ENCODE results near the gene RESP18.

The RESP18 gene

DNA sequence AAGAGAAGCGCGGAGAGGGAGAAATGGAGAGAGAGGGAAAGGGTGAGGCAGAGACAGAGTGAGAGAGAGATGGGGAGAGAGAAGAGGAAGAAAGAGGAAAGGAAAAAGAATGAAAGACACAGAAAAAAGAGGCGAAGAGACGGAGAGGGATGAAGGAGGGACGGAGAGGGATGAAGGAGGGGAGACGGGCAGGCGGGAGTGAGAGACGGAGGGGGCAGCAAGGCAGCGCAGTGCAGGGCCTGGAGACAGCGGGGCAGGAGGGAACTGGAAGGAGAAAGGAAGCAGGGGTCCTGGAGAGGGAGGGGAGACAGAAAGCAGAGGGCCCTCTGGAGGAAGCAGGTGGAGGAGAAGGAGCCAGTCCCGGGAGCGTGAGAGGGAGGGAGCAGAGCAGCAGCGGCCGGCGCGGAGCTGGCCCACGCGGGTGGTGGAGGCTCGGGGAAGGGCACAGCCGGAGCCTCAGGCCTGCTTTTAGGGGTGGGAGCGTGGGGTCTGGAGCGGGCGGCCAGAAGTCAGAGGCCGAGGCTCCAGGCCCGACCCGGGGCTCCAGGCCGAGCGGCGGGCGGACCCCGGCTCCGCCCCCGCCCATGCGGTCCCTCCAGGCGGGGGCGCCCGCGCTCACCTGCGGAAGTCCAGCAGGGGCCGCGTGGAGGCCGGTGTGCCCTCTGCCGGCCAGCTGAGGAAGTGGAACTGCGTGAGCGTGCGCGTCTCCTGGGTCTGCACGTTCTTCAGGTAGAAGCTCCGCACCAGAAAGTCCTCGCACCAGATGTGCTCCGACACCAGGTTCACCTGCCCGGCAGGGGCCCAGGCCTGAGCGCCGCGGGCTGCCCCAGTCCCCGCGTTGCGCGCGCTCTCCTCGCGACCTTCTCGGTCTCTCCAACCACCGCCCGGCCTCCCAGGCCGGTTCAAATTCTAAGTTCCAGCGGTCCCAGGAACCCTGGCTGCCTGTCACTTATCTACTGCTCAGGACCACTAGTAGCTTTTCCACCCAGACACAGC lies 37.9 kb downstream of the RESP18 start:
- peak overlapping the region; percentile 42 for H2BK5ac ChIP-seq (ENCODE audit: low read depth, low read length, poor library complexity)
- peak overlapping the region; percentile 75 for H2AFZ ChIP-seq (ENCODE audit: insufficient read depth, low read length, poor library complexity)
- peak; percentile 91 to 96 for DNase-seq
- H3K79me2 ChIP-seq (ENCODE audit: control insufficient read depth, insufficient read depth, low read length, poor library complexity) = no peaks in the 10 kb centered on the region
- peak overlapping the region; percentile 61 for H2BK120ac ChIP-seq (ENCODE audit: insufficient read depth, low read length, poor library complexity)
- peak overlapping the region; percentile 88 for H4K8ac ChIP-seq (ENCODE audit: low read depth, low read length)
- no peak overlapping the region for H3K4ac ChIP-seq (ENCODE audit: low read depth, low read length)
- H3K23ac ChIP-seq (ENCODE audit: low read length) = no peak overlapping the region
- H3K9ac ChIP-seq (ENCODE audit: low read length) = peak overlapping the region; percentile 77
- peak overlapping the region; percentile 74 for H3K4me3 ChIP-seq (ENCODE audit: low read depth, low read length)
- no peaks in the 10 kb centered on the region for H3K27me3 ChIP-seq (ENCODE audit: insufficient read depth, low read length)
- H3K18ac ChIP-seq (ENCODE audit: low read length) = peak overlapping the region; percentile 18
- peaks cover 4% of the 10 kb centered on the region for H3K79me1 ChIP-seq (ENCODE audit: low read length)
- H3K36me3 ChIP-seq (ENCODE audit: control insufficient read depth in 1 of 2, insufficient read depth in 2 of 2, low read length in 2 of 2) = no peaks in the 10 kb centered on the region
- H4K91ac ChIP-seq (ENCODE audit: low read depth, low read length) = peak overlapping the region; percentile 47
- H4K12ac ChIP-seq (ENCODE audit: low read depth, low read length) = peak overlapping the region; percentile 83
- H3K27ac ChIP-seq (ENCODE audit: low read depth, low read length) = no peak overlapping the region
- WGBS (ENCODE audit: extremely low coverage, insufficient coverage, insufficient read length) = 100% methylated on average over 2 of the region's 67 CpGs
- H3K14ac ChIP-seq (ENCODE audit: low read length) = peak overlapping the region; percentile 62
- no peaks in the 10 kb centered on the region for H3K9me3 ChIP-seq (ENCODE audit: insufficient read depth, low read depth, low read length)
- peak overlapping the region; percentile 81 for H3K4me2 ChIP-seq (ENCODE audit: low read length)
- H3K4me1 ChIP-seq (ENCODE audit: control insufficient read depth in 1 of 2, insufficient read depth in 2 of 2, low read length in 2 of 2) = peaks cover 4% of the 10 kb centered on the region in 2 experiments
- no peak overlapping the region for H2BK12ac ChIP-seq (ENCODE audit: low read length)
- H2AK5ac ChIP-seq (ENCODE audit: low read length) = no peak overlapping the region

DNA sequence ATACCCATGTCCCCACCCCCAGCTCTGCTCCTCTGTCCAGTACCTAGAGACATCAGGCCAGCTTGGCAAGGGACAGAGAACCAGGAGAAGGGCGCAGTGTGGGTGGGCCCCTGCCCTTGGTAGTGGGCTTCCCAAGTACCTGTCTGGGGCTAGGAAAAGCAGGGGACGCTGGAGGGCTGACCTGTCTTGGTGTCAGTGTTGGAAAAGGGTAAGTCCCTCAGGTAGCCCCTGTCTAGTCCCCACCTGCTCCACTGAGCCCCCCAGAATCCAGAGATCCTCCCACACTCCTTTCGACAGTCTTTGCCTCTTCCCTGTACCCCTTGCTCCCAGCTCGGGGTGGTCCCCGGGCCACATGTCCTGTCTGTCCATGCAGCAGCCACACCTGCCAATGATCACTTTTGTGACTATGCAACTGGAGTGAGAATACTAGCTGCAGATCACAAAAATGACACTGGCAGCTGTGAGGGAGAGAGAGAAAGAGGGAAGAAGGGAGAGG lies 38.8 kb downstream of the RESP18 start:
- Histone ChIP-seq H3K14ac (ENCODE audit: low read length) (no peak overlapping the region), H3K18ac (ENCODE audit: low read length) (no peak overlapping the region), H3K9me3 (ENCODE audit: insufficient read depth, low read depth, low read length) (no peaks in the 10 kb centered on the region), H3K27me3 (ENCODE audit: insufficient read depth, low read length) (no peaks in the 10 kb centered on the region), H2BK5ac (ENCODE audit: low read depth, low read length, poor library complexity) (no peak overlapping the region), H3K36me3 (ENCODE audit: control insufficient read depth in 1 of 2, insufficient read depth in 2 of 2, low read length in 2 of 2) (no peaks in the 10 kb centered on the region), H4K91ac (ENCODE audit: low read depth, low read length) (no peak overlapping the region), H3K4me2 (ENCODE audit: low read length) (no peak overlapping the region), H3K79me2 (ENCODE audit: control insufficient read depth, insufficient read depth, low read length, poor library complexity) (no peaks in the 10 kb centered on the region), H3K4ac (ENCODE audit: low read depth, low read length) (no peak overlapping the region), H4K12ac (ENCODE audit: low read depth, low read length) (no peak overlapping the region), H2AK5ac (ENCODE audit: low read length) (no peak overlapping the region), H4K8ac (ENCODE audit: low read depth, low read length) (no peak overlapping the region), H3K27ac (ENCODE audit: low read depth, low read length) (no peak overlapping the region), H3K23ac (ENCODE audit: low read length) (no peak overlapping the region), H3K4me3 (ENCODE audit: low read depth, low read length) (no peak overlapping the region), H2BK120ac (ENCODE audit: insufficient read depth, low read length, poor library complexity) (no peak overlapping the region), H3K79me1 (ENCODE audit: low read length) (peaks cover 4% of the 10 kb centered on the region), H3K4me1 (ENCODE audit: control insufficient read depth in 1 of 2, insufficient read depth in 2 of 2, low read length in 2 of 2) (peaks cover 4% of the 10 kb centered on the region in 2 experiments), H3K9ac (ENCODE audit: low read length) (no peak overlapping the region), H2BK12ac (ENCODE audit: low read length) (no peak overlapping the region), H2AFZ (ENCODE audit: insufficient read depth, low read length, poor library complexity) (no peak overlapping the region)
- DNase-seq = no peak
- no CpG with 5 or more reads among the region's 5 CpGs for WGBS (ENCODE audit: extremely low coverage, insufficient coverage, insufficient read length)

DNA sequence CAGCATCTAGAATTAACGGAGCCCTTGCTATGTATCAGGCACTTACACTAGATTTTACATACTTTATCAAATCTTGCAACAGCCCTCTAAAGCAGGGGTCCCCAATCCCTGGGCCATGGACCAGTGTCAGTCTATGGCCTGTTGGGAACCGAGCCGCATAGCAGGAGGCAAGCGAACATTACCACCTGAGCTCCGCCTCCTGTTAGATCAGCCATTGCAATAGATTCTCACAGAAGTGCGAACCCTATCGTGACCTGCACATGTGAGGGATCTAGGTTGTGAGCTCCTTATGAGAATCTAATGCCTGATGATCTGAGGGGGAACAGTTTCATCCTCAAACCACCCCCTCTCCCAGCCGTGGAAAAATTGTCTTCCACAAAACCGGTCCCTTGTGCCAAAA lies 39.9 kb downstream of the RESP18 start:
- no peaks in the 10 kb centered on the region for H3K79me2 ChIP-seq (ENCODE audit: control insufficient read depth, insufficient read depth, low read length, poor library complexity)
- H4K12ac ChIP-seq (ENCODE audit: low read depth, low read length) = no peak overlapping the region
- peaks cover 7% of the 10 kb centered on the region for H3K79me1 ChIP-seq (ENCODE audit: low read length)
- no peak overlapping the region for H3K9ac ChIP-seq (ENCODE audit: low read length)
- no peaks in the 10 kb centered on the region for H3K36me3 ChIP-seq (ENCODE audit: control insufficient read depth in 1 of 2, insufficient read depth in 2 of 2, low read length in 2 of 2)
- no peak overlapping the region for H3K4me2 ChIP-seq (ENCODE audit: low read length)
- peaks cover 7 to 11% of the 10 kb centered on the region in 2 experiments for H3K4me1 ChIP-seq (ENCODE audit: control insufficient read depth in 1 of 2, insufficient read depth in 2 of 2, low read length in 2 of 2)
- no peak overlapping the region for H2AFZ ChIP-seq (ENCODE audit: insufficient read depth, low read length, poor library complexity)
- no peak overlapping the region for H3K4me3 ChIP-seq (ENCODE audit: low read depth, low read length)
- no CpG with 5 or more reads among the region's 9 CpGs for WGBS (ENCODE audit: extremely low coverage, insufficient coverage, insufficient read length)
- H3K14ac ChIP-seq (ENCODE audit: low read length) = no peak overlapping the region
- H3K27me3 ChIP-seq (ENCODE audit: insufficient read depth, low read length) = no peaks in the 10 kb centered on the region
- H2BK5ac ChIP-seq (ENCODE audit: low read depth, low read length, poor library complexity) = no peak overlapping the region
- no peak overlapping the region for H3K27ac ChIP-seq (ENCODE audit: low read depth, low read length)
- no peaks in the 10 kb centered on the region for H3K9me3 ChIP-seq (ENCODE audit: insufficient read depth, low read depth, low read length)
- no peak overlapping the region for H3K23ac ChIP-seq (ENCODE audit: low read length)
- H3K18ac ChIP-seq (ENCODE audit: low read length) = no peak overlapping the region
- H2BK120ac ChIP-seq (ENCODE audit: insufficient read depth, low read length, poor library complexity) = no peak overlapping the region
- no peak overlapping the region for H2BK12ac ChIP-seq (ENCODE audit: low read length)
- H2AK5ac ChIP-seq (ENCODE audit: low read length) = no peak overlapping the region
- no peak overlapping the region for H4K91ac ChIP-seq (ENCODE audit: low read depth, low read length)
- no peak overlapping the region for H3K4ac ChIP-seq (ENCODE audit: low read depth, low read length)
- H4K8ac ChIP-seq (ENCODE audit: low read depth, low read length) = no peak overlapping the region
- no peak for DNase-seq

DNA sequence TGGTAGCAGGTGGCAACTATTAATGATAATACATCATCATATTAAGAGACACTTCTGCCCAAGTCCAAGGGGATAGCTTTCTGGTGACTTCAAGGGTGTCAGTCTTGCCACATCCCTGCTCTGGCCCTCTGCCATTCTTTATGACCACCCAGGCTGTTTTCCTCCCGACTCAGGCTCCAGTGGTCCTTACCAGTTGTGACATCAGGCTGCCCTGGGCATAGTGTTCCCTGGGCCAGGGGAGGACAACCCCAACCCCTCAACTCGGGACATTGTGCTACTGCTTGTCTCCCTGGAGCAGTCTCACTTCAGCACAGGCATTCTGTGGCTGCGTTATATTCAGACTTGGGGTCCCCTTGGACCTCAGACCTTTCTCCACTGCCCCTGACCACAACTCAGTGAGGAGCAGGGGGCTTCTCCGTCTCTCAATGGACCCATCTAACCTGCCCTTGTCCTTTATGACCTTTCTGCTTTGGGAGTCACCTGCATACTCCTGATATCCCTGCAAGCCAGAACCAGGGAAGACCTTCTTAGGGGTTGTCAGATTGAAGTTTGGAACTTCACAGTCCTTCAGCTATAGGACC lies 40.5 kb downstream of the RESP18 start:
- WGBS (ENCODE audit: extremely low coverage, insufficient coverage, insufficient read length) = no CpG with 5 or more reads among the region's 4 CpGs
- Histone ChIP-seq H3K14ac (ENCODE audit: low read length) (no peak overlapping the region), H3K4me2 (ENCODE audit: low read length) (no peak overlapping the region), H3K9ac (ENCODE audit: low read length) (no peak overlapping the region), H4K12ac (ENCODE audit: low read depth, low read length) (no peak overlapping the region), H2AK5ac (ENCODE audit: low read length) (no peak overlapping the region), H3K4me1 (ENCODE audit: control insufficient read depth in 1 of 2, insufficient read depth in 2 of 2, low read length in 2 of 2) (peaks cover 11 to 14% of the 10 kb centered on the region in 2 experiments), H3K36me3 (ENCODE audit: control insufficient read depth in 1 of 2, insufficient read depth in 2 of 2, low read length in 2 of 2) (no peaks in the 10 kb centered on the region), H3K9me3 (ENCODE audit: insufficient read depth, low read depth, low read length) (no peaks in the 10 kb centered on the region), H3K4me3 (ENCODE audit: low read depth, low read length) (no peak overlapping the region), H2AFZ (ENCODE audit: insufficient read depth, low read length, poor library complexity) (no peak overlapping the region), H4K91ac (ENCODE audit: low read depth, low read length) (no peak overlapping the region), H3K23ac (ENCODE audit: low read length) (no peak overlapping the region), H2BK120ac (ENCODE audit: insufficient read depth, low read length, poor library complexity) (no peak overlapping the region), H4K8ac (ENCODE audit: low read depth, low read length) (no peak overlapping the region), H3K79me2 (ENCODE audit: control insufficient read depth, insufficient read depth, low read length, poor library complexity) (no peaks in the 10 kb centered on the region), H3K27me3 (ENCODE audit: insufficient read depth, low read length) (no peaks in the 10 kb centered on the region), H3K18ac (ENCODE audit: low read length) (no peak overlapping the region), H3K27ac (ENCODE audit: low read depth, low read length) (no peak overlapping the region), H2BK12ac (ENCODE audit: low read length) (no peak overlapping the region), H3K4ac (ENCODE audit: low read depth, low read length) (no peak overlapping the region), H2BK5ac (ENCODE audit: low read depth, low read length, poor library complexity) (no peak overlapping the region), H3K79me1 (ENCODE audit: low read length) (peaks cover 9% of the 10 kb centered on the region)
- no peak for DNase-seq
